ENCODE results near the gene GALNS.

The GALNS gene

DNA sequence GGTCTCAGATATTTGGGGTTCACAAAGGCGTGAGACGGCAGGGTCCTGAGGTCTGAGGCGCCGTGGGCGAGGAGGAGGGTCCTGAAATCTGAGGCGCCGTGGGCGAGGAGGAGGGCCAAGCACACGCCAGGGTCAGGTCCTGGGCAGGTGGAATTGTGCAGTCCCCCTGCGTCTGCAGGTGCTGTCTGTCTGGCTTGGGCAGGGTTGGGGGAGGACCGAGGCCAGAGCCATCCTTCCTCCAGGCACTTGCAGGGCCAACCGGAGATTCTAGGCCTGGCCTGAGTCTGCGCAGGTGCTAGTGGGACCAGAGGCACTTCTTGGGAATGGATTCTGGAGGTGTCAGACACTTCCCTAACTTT is 42.6 kb downstream of the GALNS start:
- no peak for ATAC-seq

GRCh38 chr16:88813269-88814143 is 43.2 kb downstream of the GALNS start:
- no peak for ATAC-seq

DNA sequence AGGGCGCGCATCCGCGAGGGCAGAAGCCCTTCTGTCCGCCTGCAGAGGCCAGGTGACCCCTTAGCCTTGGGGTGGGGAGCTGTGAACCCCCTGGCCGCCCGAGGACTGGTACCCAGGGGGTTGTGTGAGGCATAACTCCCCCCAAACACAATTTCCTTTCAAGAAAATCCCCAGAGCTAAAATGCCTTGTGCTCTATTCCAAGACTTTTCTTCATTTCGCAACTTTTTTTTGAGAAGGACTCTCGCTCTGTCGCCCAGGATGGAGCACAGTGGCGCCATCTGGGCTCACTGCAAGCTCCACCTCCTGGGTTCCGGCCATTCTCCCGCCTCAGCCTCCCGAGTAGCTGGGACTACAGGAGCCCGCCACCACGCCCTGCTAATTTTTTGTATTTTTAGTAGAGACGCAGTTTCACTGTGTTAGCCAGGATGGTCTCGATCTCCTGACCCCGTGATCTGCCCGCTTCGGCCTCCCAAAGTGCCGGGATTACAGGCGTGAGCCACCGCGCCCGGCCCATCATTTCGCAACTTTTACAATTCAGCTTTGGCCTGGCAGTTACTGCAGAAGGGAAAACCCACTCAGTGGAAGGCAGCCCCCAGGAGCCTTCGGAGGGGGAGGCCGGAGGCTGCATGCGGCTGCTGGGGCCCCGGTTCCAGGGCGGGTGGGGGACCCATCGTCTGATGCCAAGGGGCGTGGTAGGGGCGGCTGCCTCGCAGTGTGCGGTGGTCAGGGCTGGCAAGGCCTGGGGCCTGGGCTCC is 44.1 kb downstream of the GALNS start:
- no peak for ATAC-seq

DNA sequence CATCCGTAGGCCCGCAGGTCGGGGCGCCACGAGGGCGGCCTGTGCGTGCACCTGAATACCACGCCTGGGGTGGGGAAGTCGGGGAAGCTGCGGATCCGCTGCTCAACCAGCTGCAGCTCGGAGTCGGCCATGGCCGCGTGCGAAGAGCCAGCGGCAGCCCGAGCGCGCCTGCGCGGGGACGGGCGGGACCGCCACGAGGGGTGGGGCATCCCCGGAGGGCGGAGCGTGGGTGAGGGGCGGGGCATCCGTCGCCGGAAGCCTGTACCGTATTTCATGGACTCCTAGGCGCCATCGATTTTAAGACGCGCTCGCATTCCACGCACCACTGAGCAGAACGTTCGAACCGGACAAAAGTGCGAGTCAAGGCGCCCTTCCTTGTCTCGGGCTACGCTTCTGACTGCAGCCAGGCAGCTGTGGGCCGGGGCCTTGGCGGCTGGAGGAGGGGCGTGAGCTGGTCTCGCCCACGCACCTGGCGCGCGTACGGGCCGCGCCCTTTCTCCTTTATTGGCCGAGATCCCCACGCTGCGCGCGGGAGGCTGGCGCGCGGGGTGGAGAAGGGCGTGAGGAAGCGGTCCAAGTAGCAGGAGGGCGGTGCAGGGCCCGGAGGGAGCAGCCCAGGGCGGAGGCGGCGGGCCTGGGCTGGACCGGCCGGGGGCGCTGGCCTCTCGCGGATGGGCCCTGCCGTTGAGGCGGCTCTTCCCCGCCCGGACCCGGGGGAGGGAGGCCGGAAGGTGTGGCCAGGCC is 44.8 kb downstream of the GALNS start, which contains the start of gene APRT:
TSS of gene APRT (minus strand) at position 160 of the 744 bp plus-strand sequence. CDS start at position 131, 29 bp downstream.
- peak; percentile 75 to 78 for ATAC-seq

- peak; percentile 52 to 64 for ATAC-seq
Measured at GRCh38 chr16:88810912-88811768, 45.6 kb downstream of the GALNS start.

DNA sequence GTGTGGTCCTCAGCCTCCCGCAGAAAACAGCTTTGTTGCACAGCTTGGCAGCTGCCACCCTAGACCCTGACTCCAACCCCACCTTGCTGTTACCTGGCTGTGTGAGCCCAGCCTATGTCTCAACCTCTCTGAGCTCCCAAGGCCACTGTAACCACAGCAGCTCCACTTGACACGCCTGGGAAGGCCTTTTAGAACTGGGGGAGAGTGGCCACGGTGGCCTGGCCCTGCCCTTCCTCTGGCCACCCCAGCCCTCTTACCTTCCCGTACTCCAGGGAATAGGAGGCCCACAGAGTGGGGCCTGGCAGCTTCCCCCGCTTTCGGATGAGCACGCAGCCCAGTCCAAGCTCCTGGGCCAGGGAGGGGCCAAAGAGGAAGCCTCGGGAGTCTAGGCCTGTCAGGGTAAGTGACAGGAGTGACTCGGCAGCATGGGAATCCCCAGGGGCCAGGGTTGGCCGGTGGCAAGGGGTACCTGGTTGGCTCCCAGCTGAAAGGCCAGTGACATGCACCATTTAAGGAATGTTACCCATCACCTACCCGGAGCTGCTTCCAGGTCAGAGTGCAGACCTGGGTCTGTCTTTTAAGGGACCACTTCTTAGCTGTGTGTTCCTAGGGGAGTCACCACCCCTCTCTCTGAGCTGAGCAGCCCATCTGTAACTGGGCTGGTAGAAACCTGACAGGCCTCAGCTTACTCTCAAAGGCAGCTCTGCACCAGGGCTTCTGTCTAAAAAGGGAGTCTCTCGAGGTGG is 46.4 kb downstream of the GALNS start:
- ATAC-seq, result peak in 1 of 2 donors; percentile 11

DNA sequence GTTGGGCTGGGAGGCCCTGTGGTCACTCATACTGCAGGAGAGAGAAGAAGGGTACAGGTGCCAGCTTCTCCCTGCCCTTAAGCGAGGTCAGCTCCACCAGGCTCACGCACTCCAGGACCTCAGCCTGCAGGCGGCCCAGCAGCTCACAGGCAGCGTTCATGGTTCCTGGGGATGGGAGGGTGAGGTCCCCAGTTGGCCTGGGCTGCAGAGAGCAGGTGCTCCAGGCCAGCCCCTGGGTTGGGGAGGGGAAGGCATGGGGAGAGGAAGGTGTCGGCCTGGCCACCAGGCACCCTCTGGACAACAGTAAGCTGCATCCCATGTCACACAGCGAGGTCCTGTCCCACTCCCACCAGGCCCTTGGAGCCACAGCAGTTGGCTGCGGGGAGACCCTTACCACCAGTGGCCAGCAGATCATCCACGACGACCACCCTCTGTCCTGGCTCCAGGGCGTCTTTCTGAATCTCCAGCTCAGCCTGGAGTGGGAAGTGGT is 47.0 kb downstream of the GALNS start:
- no peak for ATAC-seq

- ATAC-seq, result no peak
Measured at GRCh38 chr16:88809068-88809675, 47.6 kb downstream of the GALNS start.

- no peak for ATAC-seq
Measured at GRCh38 chr16:88807626-88808453, 48.9 kb downstream of the GALNS start.

DNA sequence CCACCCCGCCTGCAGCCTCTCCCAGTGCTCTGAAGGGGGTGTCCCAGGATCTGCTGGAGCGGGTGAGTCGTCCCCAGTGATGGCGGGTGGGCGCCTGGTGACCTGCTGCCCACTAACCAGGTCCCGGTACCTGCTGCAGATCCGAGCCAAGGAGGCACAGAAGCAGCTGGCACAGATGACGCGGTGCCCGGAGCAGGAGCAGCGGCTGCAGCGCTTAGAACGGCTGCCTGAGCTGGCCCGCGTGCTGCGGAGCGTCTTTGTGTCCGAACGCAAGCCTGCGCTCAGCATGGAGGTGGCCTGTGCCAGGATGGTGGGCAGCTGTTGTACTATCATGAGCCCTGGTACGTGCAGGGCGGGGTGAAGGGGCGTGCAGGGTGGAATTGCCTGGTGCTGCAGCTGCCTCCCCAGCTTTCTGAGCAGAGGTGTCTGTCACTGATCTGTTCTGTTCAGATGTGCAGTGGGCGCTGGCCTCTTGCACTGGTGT is 49.6 kb downstream of the GALNS start:
- no peak for ATAC-seq

DNA sequence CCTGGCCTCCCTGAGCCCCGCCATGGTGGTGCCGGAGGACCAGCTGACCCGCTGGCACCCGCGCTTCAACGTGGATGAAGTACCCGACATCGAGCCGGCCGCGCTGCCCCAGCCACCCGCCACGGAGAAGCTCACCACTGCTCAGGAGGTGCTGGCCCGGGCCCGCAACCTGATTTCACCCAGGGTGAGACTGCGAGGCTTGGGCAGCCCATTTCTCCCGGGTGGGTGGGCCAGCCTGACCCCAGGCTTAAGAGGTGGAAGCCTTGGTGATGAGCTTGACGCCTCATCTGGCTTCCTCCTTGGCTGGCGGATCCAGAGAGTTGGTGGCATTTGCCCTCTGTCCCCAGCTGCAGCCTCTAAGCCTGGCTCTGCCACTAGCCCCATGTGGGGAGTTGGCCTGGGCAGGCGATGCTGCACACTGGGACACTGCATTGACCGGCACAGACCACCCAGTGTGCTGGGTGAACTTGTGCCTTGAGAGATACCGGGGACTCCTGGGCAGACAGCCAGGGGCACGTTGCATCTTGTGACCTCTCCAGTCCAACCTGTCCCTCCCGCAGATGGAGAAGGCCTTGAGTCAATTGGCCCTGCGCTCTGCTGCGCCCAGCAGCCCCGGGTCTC is 50.1 kb downstream of the GALNS start:
- no peak for ATAC-seq

GRCh38 chr16:88805887-88806393 is 50.8 kb downstream of the GALNS start:
- ATAC-seq, result no peak

- no peak for ATAC-seq
Measured at GRCh38 chr16:88805340-88805715, 51.4 kb downstream of the GALNS start.

DNA sequence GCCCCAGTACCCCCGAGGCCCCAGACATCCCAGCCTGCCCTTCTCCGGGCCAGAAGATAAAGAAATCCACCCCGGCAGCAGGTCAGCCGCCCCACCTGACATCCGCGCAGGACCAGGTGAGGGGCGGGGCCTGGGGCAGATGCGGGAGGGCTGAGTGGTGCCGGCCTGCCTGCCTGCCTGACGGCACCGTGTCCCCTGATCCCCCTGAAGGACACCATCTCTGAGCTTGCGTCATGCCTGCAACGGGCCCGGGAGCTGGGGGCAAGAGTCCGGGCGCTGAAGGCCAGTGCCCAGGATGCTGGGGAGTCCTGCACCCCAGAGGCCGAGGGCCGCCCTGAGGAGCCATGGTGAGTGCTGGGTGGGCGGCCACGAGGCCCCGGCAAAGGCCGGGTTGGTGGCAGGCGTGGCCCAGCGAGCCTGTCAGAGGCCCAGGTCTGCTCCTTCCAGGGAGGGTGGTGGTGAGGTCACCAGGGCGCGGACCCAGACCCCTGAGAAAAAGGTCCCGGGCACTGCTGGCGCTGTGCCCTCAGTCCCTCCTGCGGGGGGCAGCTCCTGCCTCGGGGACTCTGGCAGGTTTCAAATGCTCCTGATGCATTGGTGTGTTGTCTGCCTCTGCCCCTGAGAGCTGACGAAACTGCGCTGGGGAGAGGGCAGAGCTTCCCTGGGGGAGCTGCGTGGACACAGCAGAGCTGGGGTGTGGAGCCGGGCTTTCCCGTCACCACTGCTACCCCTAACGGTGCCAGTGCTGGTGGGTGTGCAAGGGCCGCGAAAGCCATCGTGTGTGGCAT is 52.0 kb downstream of the GALNS start:
- peak; percentile 21 to 29 for ATAC-seq

GRCh38 chr16:88804173-88804551 is 52.6 kb downstream of the GALNS start:
- no peak for ATAC-seq

DNA sequence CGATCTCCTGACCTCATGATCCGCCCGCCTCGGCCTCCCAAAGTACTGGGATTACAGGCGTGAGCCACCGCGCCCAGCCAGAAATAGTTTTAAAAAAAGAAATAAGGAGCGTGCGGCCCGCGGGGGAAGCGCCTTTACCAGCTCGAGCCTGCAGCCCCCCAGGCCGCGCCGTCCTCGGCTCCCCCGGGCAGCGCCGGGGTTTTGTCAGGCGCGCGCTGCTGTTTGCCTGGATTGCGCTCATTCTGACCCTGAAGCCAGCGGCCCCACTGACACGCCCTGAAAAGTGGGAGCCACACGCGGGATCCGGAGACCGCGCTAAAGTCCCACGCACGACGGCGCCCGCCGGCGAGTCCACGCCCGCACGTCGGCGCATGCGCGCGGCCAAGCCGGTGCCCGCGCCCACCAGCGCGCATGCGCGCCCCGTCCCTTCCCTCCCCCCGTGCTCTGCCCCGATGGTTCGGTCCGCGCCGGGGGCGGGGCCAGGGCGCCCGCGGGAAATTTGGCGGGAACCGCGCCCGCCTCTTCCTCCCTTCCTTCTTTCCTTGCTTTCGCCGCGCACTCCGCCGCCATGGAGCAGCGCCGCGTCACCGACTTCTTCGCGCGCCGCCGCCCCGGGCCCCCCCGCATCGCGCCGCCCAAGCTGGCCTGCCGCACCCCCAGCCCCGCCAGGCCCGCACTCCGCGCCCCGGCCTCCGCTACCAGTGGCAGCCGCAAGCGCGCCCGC is 53.3 kb downstream of the GALNS start, which contains the start of gene CDT1:
TSS of gene CDT1 (plus strand) at position 526 of the 724 bp plus-strand sequence. CDS start at position 569, 43 bp downstream.
- ATAC-seq, result peak; percentile 42 to 47

- no peak for ATAC-seq
Measured at GRCh38 chr16:88800277-88800592, 56.5 kb downstream of the GALNS start.
